Breast epithelium (tissue), 3 donors: ENCODE results near the gene APMAP.

Experiments used
- CTCF ChIP-seq, 3 donors: fragments of 450-650 bp; IDR thresholded peaks; one replicate each; pipeline ENCODE4 v1.5.1; 2016 to 2017; ENCODE audit warnings: antibody characterized with exemption in 3 of 3, mild to moderate bottlenecking in 3 of 3, moderate library complexity in 3 of 3
- POLR2A ChIP-seq: fragments of 450-650 bp; IDR thresholded peaks from one replicate; pipeline ENCODE4 v1.6.1; 2016; ENCODE audit warnings: antibody characterized with exemption, mild to moderate bottlenecking, moderate library complexity
- POLR2AphosphoS5 ChIP-seq, 3 donors: sonication (generic); formaldehyde crosslinking; IDR thresholded peaks; one replicate each; pipeline ENCODE4 v1.6.1; 2017; ENCODE audit warnings: antibody characterized with exemption in 3 of 3

GRCh38 chr20:25011261-25011660, 18.7 kb upstream of the APMAP start:
- TF ChIP-seq CTCF (IDR thresholded peaks at IDR 0.05) = no peak
- TF ChIP-seq POLR2AphosphoS5 (IDR thresholded peaks at IDR 0.05) = no peak
- TF ChIP-seq POLR2A = no peak
